ENCODE measurements around the gene SMIM43. TPM values are rescaled to one million over a fixed set of nuclear protein-coding genes. Genes with fewer than 3 reads are reported as not detected.

Gene SMIM43
- total and polyA plus RNA-seq, 2 donors = 0.24 to 0.43 TPM

GRCh38 chr4:121714548-121714947 is 50.4 kb downstream of the SMIM43 start:
- Histone ChIP-seq H3K9me3 (ENCODE audit: control insufficient read depth in 2 of 2, insufficient read depth in 1 of 2, low read length in 1 of 2) (no peaks in the 10 kb centered on the region), H3K27ac (ENCODE audit: low read depth in 1 of 2, low read length in 1 of 2) (no peak overlapping the region), H3K4me3 (ENCODE audit: low read length in 2 of 2) (no peak overlapping the region), H3K4me1 (ENCODE audit: control insufficient read depth in 2 of 2, insufficient read depth in 2 of 2, low read length in 2 of 2) (no peaks in the 10 kb centered on the region), H3K27me3 (ENCODE audit: control insufficient read depth in 2 of 2, insufficient read depth in 1 of 2, low read length in 1 of 2) (peaks cover 6 to 35% of the 10 kb centered on the region in 2 donors), H3K36me3 (ENCODE audit: control insufficient read depth in 2 of 2, insufficient read depth in 2 of 2, low read length in 1 of 2) (no peaks in the 10 kb centered on the region)
- no peak for DNase-seq (ENCODE audit: low read depth in 6 of 9, low spot score in 9 of 9)
- 95% methylated on average over 4 of the region's 4 CpGs for WGBS

GRCh38 chr4:121712783-121713182 is 52.2 kb downstream of the SMIM43 start:
- Histone ChIP-seq H3K27me3 (ENCODE audit: control insufficient read depth in 2 of 2, insufficient read depth in 1 of 2, low read length in 1 of 2) (peaks cover 6 to 38% of the 10 kb centered on the region in 2 donors), H3K4me3 (ENCODE audit: low read length in 2 of 2) (no peak overlapping the region), H3K4me1 (ENCODE audit: control insufficient read depth in 2 of 2, insufficient read depth in 2 of 2, low read length in 2 of 2) (no peaks in the 10 kb centered on the region), H3K27ac (ENCODE audit: low read depth in 1 of 2, low read length in 1 of 2) (no peak overlapping the region), H3K36me3 (ENCODE audit: control insufficient read depth in 2 of 2, insufficient read depth in 2 of 2, low read length in 1 of 2) (no peaks in the 10 kb centered on the region), H3K9me3 (ENCODE audit: control insufficient read depth in 2 of 2, insufficient read depth in 1 of 2, low read length in 1 of 2) (no peaks in the 10 kb centered on the region)
- no peak for DNase-seq (ENCODE audit: low read depth in 6 of 9, low spot score in 9 of 9)
- 96% methylated on average over 4 of the region's 4 CpGs for WGBS

GRCh38 chr4:121712001-121712651 is 52.8 kb downstream of the SMIM43 start:
- DNase-seq (ENCODE audit: low read depth in 6 of 9, low spot score in 9 of 9) = no peak
- WGBS = 71% methylated on average over 7 of the region's 7 CpGs
- peaks cover 6 to 38% of the 10 kb centered on the region in 2 donors for H3K27me3 ChIP-seq (ENCODE audit: control insufficient read depth in 2 of 2, insufficient read depth in 1 of 2, low read length in 1 of 2)
- no peaks in the 10 kb centered on the region for H3K9me3 ChIP-seq (ENCODE audit: control insufficient read depth in 2 of 2, insufficient read depth in 1 of 2, low read length in 1 of 2)
- no peaks in the 10 kb centered on the region for H3K36me3 ChIP-seq (ENCODE audit: control insufficient read depth in 2 of 2, insufficient read depth in 2 of 2, low read length in 1 of 2)
- H3K4me1 ChIP-seq (ENCODE audit: control insufficient read depth in 2 of 2, insufficient read depth in 2 of 2, low read length in 2 of 2) = no peaks in the 10 kb centered on the region
- no peak overlapping the region for H3K27ac ChIP-seq (ENCODE audit: low read depth in 1 of 2, low read length in 1 of 2)
- no peak overlapping the region for H3K4me3 ChIP-seq (ENCODE audit: low read length in 2 of 2)

GRCh38 chr4:121711263-121712000 is 53.5 kb downstream of the SMIM43 start:
- 9% methylated on average over 18 of the region's 18 CpGs for WGBS
- no peaks in the 10 kb centered on the region for H3K9me3 ChIP-seq (ENCODE audit: control insufficient read depth in 2 of 2, insufficient read depth in 1 of 2, low read length in 1 of 2)
- no peak overlapping the region for H3K4me3 ChIP-seq (ENCODE audit: low read length in 2 of 2)
- no peaks in the 10 kb centered on the region for H3K36me3 ChIP-seq (ENCODE audit: control insufficient read depth in 2 of 2, insufficient read depth in 2 of 2, low read length in 1 of 2)
- H3K27ac ChIP-seq (ENCODE audit: low read depth in 1 of 2, low read length in 1 of 2) = no peak overlapping the region
- peak in 2 of 9 donors; percentile 2 to 25 for DNase-seq (ENCODE audit: low read depth in 6 of 9, low spot score in 9 of 9)
- peaks cover 6 to 38% of the 10 kb centered on the region in 2 donors for H3K27me3 ChIP-seq (ENCODE audit: control insufficient read depth in 2 of 2, insufficient read depth in 1 of 2, low read length in 1 of 2)
- H3K4me1 ChIP-seq (ENCODE audit: control insufficient read depth in 2 of 2, insufficient read depth in 2 of 2, low read length in 2 of 2) = no peaks in the 10 kb centered on the region

GRCh38 chr4:121709766-121710405 is 55.1 kb downstream of the SMIM43 start:
- Histone ChIP-seq H3K36me3 (ENCODE audit: control insufficient read depth in 2 of 2, insufficient read depth in 2 of 2, low read length in 1 of 2) (no peaks in the 10 kb centered on the region), H3K4me3 (ENCODE audit: low read length in 2 of 2) (no peak overlapping the region), H3K4me1 (ENCODE audit: control insufficient read depth in 2 of 2, insufficient read depth in 2 of 2, low read length in 2 of 2) (no peaks in the 10 kb centered on the region), H3K27me3 (ENCODE audit: control insufficient read depth in 2 of 2, insufficient read depth in 1 of 2, low read length in 1 of 2) (peaks cover 6 to 38% of the 10 kb centered on the region in 2 donors), H3K9me3 (ENCODE audit: control insufficient read depth in 2 of 2, insufficient read depth in 1 of 2, low read length in 1 of 2) (no peaks in the 10 kb centered on the region), H3K27ac (ENCODE audit: low read depth in 1 of 2, low read length in 1 of 2) (no peak overlapping the region)
- WGBS = 86% methylated on average over 3 of the region's 3 CpGs
- DNase-seq (ENCODE audit: low read depth in 6 of 9, low spot score in 9 of 9) = no peak

Other genes with a start within 250 kb of the SMIM43 start
- gene ANXA5, start 68.2 kb downstream of the SMIM43 start, total RNA-seq = 88.2 TPM
- gene ANXA5, start 68.2 kb downstream of the SMIM43 start, polyA plus RNA-seq = 193 TPM
- 66.3 TPM for gene EXOSC9, start 36.2 kb upstream of the SMIM43 start, total RNA-seq
- gene EXOSC9, start 36.2 kb upstream of the SMIM43 start, polyA plus RNA-seq = 33.4 TPM
- gene CCNA2, start 58.7 kb upstream of the SMIM43 start, total RNA-seq = 76.3 TPM
- 8.8 TPM for gene CCNA2, start 58.7 kb upstream of the SMIM43 start, polyA plus RNA-seq
- 13.4 TPM for gene BBS7, start 105.3 kb upstream of the SMIM43 start, total RNA-seq
- gene BBS7, start 105.3 kb upstream of the SMIM43 start, polyA plus RNA-seq = 7.7 TPM
- 0.24 TPM for gene TRPC3, start 186.9 kb upstream of the SMIM43 start, total RNA-seq
- 0.14 TPM for gene TRPC3, start 186.9 kb upstream of the SMIM43 start, polyA plus RNA-seq

Measured in thymus (tissue), 11 donors.